ENCODE data around the gene STAB1.

STAB1 gene

DNA sequence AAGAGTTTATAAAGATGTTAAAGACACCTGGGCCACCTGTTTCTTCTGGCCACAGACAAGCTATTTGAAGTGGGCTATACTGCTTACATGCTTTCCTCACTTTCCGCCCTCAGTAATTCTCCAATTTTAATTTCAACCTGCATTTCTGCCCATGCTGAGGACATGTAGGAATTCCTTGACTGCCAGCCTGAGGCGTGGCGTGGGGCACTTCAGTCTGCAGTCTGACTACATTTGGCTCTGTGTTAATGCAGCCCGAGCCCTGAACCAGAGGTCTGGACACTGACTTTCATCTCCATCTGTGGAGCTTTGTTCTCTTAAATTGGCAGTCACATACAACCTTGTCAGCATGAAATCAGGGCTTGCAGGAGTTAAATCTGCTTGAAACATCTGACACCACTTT is 49.8 kb downstream of the STAB1 start:
- Histone ChIP-seq H4K20me1 (peaks cover 25 to 100% (median 89%) of the 10 kb centered on the region in 11 experiments), H3K9me3 (replicated peaks in 1 of 11) (no peaks in the 10 kb centered on the region), H3K4me2 (no peak overlapping the region), H3K4me1 (peaks cover 0 to 35% (median 2%) of the 10 kb centered on the region in 10 experiments; a peak in 15 of 20 replicates), H3K36me3 (peaks cover 88 to 100% (median 97%) of the 10 kb centered on the region in 11 experiments), H3K27me3 (no peaks in the 10 kb centered on the region), H3K9ac (no peak overlapping the region), H3K27ac (no peak overlapping the region), H3K4me3 (no peak overlapping the region)
- no peak for TF ChIP-seq Cebpa-rat (IDR thresholded peaks at IDR 0.05)

DNA sequence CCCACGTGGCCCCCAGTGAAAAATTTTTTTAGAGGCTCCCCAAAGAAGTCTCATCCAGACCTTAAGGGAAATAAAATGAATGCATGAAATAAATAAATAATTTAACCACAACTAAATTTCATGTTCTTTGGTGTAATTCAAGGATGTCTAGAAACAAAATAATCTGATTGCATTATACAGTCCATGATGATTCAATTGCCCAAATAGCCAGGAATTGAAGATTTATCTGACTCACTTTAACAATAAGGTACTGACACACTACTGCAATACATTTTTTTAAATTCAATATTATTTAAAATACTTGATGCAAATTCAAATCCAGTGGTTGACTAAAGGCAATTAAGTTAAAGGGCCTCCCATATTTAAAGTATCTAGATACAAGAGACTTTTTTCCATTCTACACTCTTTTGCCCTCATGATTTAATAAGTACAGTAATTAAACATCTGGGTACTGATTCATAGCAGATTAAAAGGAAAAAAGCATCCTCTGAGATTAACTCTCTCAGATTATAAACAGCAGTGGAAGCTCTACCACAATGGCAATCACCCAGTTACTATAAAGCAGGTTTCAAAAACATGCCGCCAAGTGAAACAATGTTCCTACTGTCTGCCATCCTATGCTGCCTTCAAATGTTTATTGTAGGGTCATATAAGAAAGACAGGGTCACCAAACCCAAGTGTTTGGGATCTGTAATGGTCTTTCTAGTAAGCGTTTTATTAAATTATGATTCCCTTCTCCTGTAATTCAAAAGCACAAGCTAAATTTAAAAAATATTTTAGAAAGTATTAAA is 51.2 kb downstream of the STAB1 start:
- TF ChIP-seq Cebpa-rat (IDR thresholded peaks at IDR 0.05) = no peak
- no peak overlapping the region for H3K27ac ChIP-seq

DNA sequence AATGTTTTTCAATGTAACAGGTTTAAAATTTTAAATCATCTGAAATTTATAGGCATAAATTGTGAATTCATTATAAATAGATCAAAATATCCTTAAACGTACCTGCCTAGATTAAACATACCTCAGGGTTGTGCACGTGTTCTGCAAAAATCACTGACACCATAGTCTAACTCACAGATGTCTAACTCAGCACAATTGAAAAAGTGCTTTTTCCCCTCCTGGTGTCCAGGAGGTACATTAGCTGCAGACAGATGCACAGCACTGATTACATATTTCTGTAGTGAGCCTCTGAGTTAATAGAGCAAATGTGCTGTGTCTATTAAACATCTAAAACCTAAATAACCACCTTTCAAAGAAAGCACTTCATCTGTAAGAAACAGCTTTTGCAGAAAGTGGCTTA is 52.0 kb downstream of the STAB1 start:
- Histone ChIP-seq H3K4me2 (no peak overlapping the region), H3K36me3 (peaks cover 89 to 100% (median 97%) of the 10 kb centered on the region in 11 experiments), H3K9me3 (replicated peaks in 1 of 11) (no peaks in the 10 kb centered on the region), H3K9ac (no peak overlapping the region), H3K4me1 (peaks cover 0 to 32% (median 0%) of the 10 kb centered on the region in 10 experiments; a peak in 5 of 20 replicates), H3K4me3 (no peak overlapping the region), H3K27me3 (no peaks in the 10 kb centered on the region), H4K20me1 (peaks cover 17 to 100% (median 89%) of the 10 kb centered on the region in 11 experiments; a peak in 20 of 22 replicates), H3K27ac (no peak overlapping the region)
- no peak for TF ChIP-seq Cebpa-rat (IDR thresholded peaks at IDR 0.05)

More for the DNA sequence above, 51.2 kb downstream of the STAB1 start:
- Histone ChIP-seq H4K20me1 (peaks cover 13 to 100% (median 89%) of the 10 kb centered on the region in 11 experiments; a peak in 20 of 22 replicates), H3K9me3 (replicated peaks in 1 of 11) (no peaks in the 10 kb centered on the region), H3K4me1 (peaks cover 0 to 32% (median 0%) of the 10 kb centered on the region in 10 experiments; a peak in 5 of 20 replicates), H3K4me3 (no peak overlapping the region), H3K27me3 (no peaks in the 10 kb centered on the region), H3K4me2 (no peak overlapping the region), H3K9ac (no peak overlapping the region), H3K36me3 (peaks cover 89 to 100% (median 97%) of the 10 kb centered on the region in 11 experiments)

DNA sequence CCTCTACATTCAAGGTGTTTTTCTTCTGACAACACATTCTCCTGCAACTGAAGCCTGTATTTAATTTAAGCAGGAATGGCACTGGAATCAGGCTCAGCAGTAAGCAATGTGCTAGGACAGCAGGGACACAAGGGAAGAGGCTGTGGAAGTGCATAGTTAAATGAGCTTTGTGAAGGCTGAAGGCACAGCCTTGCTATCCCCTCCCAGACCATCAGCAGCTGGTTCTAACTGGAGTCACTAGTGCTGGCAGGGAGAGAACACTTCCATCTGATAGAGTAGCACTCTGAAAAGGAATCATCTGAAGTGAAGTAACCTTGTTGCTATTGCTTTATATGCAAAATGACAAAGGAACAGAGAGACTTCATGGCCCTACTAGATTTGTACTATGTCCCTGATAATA is 56.0 kb downstream of the STAB1 start:
- Histone ChIP-seq H3K9ac (peak overlapping the region in 1 of 11 experiments; percentile 40; a peak in 3 of 22 replicates), H3K4me1 (peaks cover 0 to 28% (median 0%) of the 10 kb centered on the region in 10 experiments; a peak in 5 of 20 replicates), H3K4me3 (no peak overlapping the region), H3K36me3 (peaks cover 97 to 100% (median 99%) of the 10 kb centered on the region in 11 experiments), H4K20me1 (peaks cover 15 to 100% (median 87%) of the 10 kb centered on the region in 11 experiments; a peak in 19 of 22 replicates), H3K4me2 (no peak overlapping the region; a peak in 1 of 22 replicates), H3K27ac (no peak overlapping the region), H3K27me3 (no peaks in the 10 kb centered on the region), H3K9me3 (replicated peaks in 1 of 11) (no peaks in the 10 kb centered on the region)
- TF ChIP-seq Cebpa-rat (IDR thresholded peaks at IDR 0.05) = no peak

GRCh38 chr3:52552089-52552488 is 57.0 kb downstream of the STAB1 start:
- Histone ChIP-seq H3K4me3 (no peak overlapping the region), H3K36me3 (peaks cover 98 to 100% (median 99%) of the 10 kb centered on the region in 11 experiments), H3K9me3 (replicated peaks in 1 of 11) (no peaks in the 10 kb centered on the region), H3K4me1 (peaks cover 0 to 28% (median 0%) of the 10 kb centered on the region in 10 experiments; a peak in 5 of 20 replicates), H3K27ac (no peak overlapping the region), H4K20me1 (peaks cover 12 to 100% (median 82%) of the 10 kb centered on the region in 11 experiments; a peak in 19 of 22 replicates), H3K27me3 (no peaks in the 10 kb centered on the region), H3K9ac (peak overlapping the region in 1 of 11 experiments; percentile 40; a peak in 1 of 22 replicates), H3K4me2 (peak overlapping the region in 1 of 11 experiments; percentile 1; a peak in 1 of 22 replicates)
- no peak for TF ChIP-seq Cebpa-rat (IDR thresholded peaks at IDR 0.05)

DNA sequence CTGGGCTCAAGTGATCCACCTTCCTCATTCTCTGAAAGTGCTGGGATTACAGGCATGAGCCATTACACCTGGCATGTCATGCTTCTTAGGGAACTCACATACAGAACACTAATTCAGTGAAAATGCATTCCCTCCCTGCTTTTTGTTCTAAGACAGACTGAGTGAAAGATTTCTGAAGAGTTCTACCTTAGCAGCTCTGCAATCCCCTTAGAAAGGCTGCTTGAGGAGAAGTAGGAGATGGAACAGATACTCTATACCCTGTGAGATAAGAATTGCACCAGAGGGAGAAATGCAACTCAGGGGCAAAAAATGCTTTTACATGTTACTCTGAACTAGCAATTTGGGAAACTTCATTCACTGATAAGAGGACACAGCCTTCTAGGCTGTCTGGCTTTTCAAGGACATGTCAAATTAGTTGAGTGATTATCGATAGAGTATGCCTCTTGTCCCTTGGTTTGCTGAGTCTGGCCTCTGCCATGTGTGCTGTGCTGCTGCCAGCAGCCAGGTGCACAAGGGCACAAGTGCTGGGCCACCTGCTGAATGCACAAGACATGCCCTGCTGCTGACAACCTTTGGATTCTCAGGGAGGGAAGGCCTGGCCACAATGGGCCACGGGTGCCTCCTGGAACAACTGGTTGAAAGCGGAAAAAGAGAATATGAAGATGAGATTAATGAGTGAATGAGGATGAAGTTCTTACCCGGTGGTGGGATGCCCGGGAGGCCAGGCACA is 59.1 kb downstream of the STAB1 start:
- H3K36me3 ChIP-seq = peaks cover 98 to 100% (median 99%) of the 10 kb centered on the region in 11 experiments

GRCh38 chr3:52555056-52555455 is 59.9 kb downstream of the STAB1 start:
- Histone ChIP-seq H3K27ac (no peak overlapping the region), H3K36me3 (peaks cover 98 to 100% (median 99%) of the 10 kb centered on the region in 11 experiments), H3K9ac (no peak overlapping the region), H3K4me2 (no peak overlapping the region), H3K4me1 (peaks cover 0 to 28% (median 0%) of the 10 kb centered on the region in 10 experiments; a peak in 5 of 20 replicates), H3K9me3 (replicated peaks in 1 of 11) (no peaks in the 10 kb centered on the region), H3K4me3 (no peak overlapping the region), H3K27me3 (no peaks in the 10 kb centered on the region), H4K20me1 (peaks cover 12 to 94% (median 71%) of the 10 kb centered on the region in 11 experiments; a peak in 19 of 22 replicates)
- no peak for TF ChIP-seq Cebpa-rat (IDR thresholded peaks at IDR 0.05)

More for the DNA sequence above, 59.1 kb downstream of the STAB1 start:
- Histone ChIP-seq H3K9me3 (replicated peaks in 1 of 11) (no peaks in the 10 kb centered on the region), H3K27me3 (no peaks in the 10 kb centered on the region), H3K4me2 (no peak overlapping the region), H3K4me1 (peaks cover 0 to 28% (median 0%) of the 10 kb centered on the region in 10 experiments; a peak in 5 of 20 replicates), H3K4me3 (no peak overlapping the region), H3K9ac (no peak overlapping the region), H3K27ac (no peak overlapping the region), H4K20me1 (peaks cover 12 to 100% (median 78%) of the 10 kb centered on the region in 11 experiments; a peak in 19 of 22 replicates)
- TF ChIP-seq Cebpa-rat (IDR thresholded peaks at IDR 0.05) = no peak

- H3K27ac ChIP-seq = no peak overlapping the region
- H3K4me3 ChIP-seq = no peak overlapping the region
- TF ChIP-seq Cebpa-rat (IDR thresholded peaks at IDR 0.05) = no peak
- H4K20me1 ChIP-seq = peaks cover 6 to 71% (median 49%) of the 10 kb centered on the region in 11 experiments; a peak in 19 of 22 replicates
- H3K9ac ChIP-seq = no peak overlapping the region
- peaks cover 98 to 100% (median 99%) of the 10 kb centered on the region in 11 experiments for H3K36me3 ChIP-seq
- H3K9me3 ChIP-seq (replicated peaks in 1 of 11) = no peaks in the 10 kb centered on the region
- H3K4me2 ChIP-seq = no peak overlapping the region
- no peaks in the 10 kb centered on the region for H3K27me3 ChIP-seq
- peaks cover 0 to 8% (median 0%) of the 10 kb centered on the region in 10 experiments; a peak in 5 of 20 replicates for H3K4me1 ChIP-seq
Observed at GRCh38 chr3:52557011-52557960, 62.1 kb downstream of the STAB1 start.

All from BLaER1 treated with 17β-estradiol and CSF1 and Interleukin-3, amounts not matched to agents 10 nM and 100 nM (cell line).